Skeletal muscle satellite cell (primary cell): Measurements from ENCODE around the gene INHBC.

Experiments used
- H3K27me3 ChIP-seq: 2 replicates; pipeline ENCODE4 v1.7.0; 2013; ENCODE audit warnings: low read length; ENCODE audit not compliant: control insufficient read depth, insufficient read depth
- H3K36me3 ChIP-seq: 2 replicates; pipeline ENCODE4 v1.7.0; 2013; ENCODE audit warnings: mild to moderate bottlenecking, control low read depth, low read length; ENCODE audit not compliant: insufficient read depth
- H3K4me1 ChIP-seq: 2 replicates; pipeline ENCODE4 v1.7.0; 2013; ENCODE audit warnings: low read length; ENCODE audit not compliant: control insufficient read depth, insufficient read depth
- H3K4me2 ChIP-seq: 2 replicates; pipeline ENCODE4 v1.7.0; 2013; ENCODE audit warnings: mild to moderate bottlenecking, low read length
- H3K4me3 ChIP-seq: 2 replicates; pipeline ENCODE4 v1.7.0; 2013; ENCODE audit warnings: low read length
- H3K9ac ChIP-seq: 2 replicates; pipeline ENCODE4 v1.7.0; 2013; ENCODE audit warnings: mild to moderate bottlenecking, low read depth, low read length, moderate library complexity
- H3K9me3 ChIP-seq: replicated peaks from 2 replicates; pipeline ENCODE4 v1.7.0; 2013; ENCODE audit warnings: mild to moderate bottlenecking, control low read depth, low read length

Gene INHBC

DNA sequence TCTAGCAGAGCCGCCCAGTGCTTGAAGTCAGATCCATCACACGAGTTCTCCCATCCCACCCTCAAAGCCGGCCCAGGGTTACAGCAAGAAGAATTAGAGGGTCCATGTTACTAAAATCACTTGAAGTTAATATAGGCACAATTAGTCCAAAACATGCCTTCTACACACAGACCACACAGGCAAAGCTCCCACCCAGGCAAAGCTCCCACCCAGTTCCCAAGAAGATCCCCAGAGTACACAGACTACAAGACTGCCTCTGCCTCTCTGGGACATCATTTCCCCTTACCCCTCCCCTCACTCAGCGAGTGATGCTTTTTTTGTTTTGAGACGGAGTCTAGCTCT, 28.3 kb downstream of the INHBC start:
- H3K9me3 ChIP-seq = no peaks in the 10 kb centered on the region
- H3K4me2 ChIP-seq = peak overlapping the region; percentile 99
- no peak overlapping the region for H3K9ac ChIP-seq
- peaks cover 17% of the 10 kb centered on the region for H3K27me3 ChIP-seq
- no peak overlapping the region for H3K4me3 ChIP-seq
- peaks cover 22% of the 10 kb centered on the region for H3K4me1 ChIP-seq
- H3K36me3 ChIP-seq = no peaks in the 10 kb centered on the region

DNA sequence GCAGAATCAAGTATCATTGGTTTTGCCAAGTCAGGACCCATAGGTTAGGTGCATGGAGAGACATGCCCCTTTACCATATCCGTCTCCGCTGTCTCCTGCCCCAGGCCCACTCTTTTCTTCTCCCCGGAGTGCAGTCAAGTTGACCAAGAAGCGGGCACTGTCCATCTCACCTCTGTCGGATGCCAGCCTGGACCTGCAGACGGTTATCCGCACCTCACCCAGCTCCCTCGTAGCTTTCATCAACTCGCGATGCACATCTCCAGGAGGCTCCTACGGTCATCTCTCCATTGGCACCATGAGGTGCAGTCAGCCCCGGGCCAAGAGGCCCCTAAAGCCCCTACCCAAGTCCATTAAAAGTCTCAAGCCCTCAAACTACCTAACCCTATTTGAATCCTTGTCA, 30.0 kb downstream of the INHBC start:
- Histone ChIP-seq H3K4me3 (no peak overlapping the region), H3K9ac (no peak overlapping the region), H3K9me3 (no peaks in the 10 kb centered on the region), H3K27me3 (peaks cover 26% of the 10 kb centered on the region), H3K36me3 (no peaks in the 10 kb centered on the region), H3K4me2 (no peak overlapping the region), H3K4me1 (peaks cover 14% of the 10 kb centered on the region)

DNA sequence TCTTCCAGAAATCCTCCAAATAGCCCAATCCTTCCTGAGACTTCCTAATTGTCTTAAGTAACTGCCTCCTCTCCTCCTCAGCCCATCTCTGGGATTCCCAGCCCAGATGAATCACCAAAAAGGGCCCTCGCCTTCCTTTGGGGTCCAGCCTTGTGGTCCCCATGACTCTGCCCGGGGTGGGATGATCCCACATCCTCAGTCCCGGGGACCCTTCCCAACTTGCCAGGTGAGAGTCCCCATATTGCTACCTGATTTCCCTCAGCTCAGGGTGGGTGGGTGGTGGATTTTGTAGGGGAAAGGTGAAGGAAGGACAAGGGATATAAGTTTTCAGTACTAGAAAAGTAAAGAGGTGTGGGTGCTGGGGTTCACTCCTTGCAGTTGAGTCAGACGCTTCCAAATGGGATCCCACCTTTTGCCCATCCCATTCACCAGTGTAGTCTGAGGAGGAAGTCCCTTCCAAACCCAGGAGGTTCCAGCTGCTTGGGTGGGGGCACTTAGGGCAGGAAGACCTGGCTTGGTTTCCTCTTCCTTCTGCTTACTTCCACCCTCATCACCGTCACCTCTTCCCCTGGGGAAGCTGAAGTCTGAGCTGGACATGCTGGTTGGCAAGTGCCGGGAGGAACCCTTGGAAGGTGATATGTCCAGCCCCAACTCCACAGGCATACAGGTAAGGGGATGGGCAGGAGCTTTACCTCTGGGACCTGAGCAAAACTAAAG, 30.6 kb downstream of the INHBC start:
- Histone ChIP-seq H3K4me3 (no peak overlapping the region), H3K4me1 (peaks cover 14% of the 10 kb centered on the region), H3K4me2 (no peak overlapping the region), H3K27me3 (peaks cover 28% of the 10 kb centered on the region), H3K9me3 (no peaks in the 10 kb centered on the region), H3K9ac (no peak overlapping the region), H3K36me3 (no peaks in the 10 kb centered on the region)

DNA sequence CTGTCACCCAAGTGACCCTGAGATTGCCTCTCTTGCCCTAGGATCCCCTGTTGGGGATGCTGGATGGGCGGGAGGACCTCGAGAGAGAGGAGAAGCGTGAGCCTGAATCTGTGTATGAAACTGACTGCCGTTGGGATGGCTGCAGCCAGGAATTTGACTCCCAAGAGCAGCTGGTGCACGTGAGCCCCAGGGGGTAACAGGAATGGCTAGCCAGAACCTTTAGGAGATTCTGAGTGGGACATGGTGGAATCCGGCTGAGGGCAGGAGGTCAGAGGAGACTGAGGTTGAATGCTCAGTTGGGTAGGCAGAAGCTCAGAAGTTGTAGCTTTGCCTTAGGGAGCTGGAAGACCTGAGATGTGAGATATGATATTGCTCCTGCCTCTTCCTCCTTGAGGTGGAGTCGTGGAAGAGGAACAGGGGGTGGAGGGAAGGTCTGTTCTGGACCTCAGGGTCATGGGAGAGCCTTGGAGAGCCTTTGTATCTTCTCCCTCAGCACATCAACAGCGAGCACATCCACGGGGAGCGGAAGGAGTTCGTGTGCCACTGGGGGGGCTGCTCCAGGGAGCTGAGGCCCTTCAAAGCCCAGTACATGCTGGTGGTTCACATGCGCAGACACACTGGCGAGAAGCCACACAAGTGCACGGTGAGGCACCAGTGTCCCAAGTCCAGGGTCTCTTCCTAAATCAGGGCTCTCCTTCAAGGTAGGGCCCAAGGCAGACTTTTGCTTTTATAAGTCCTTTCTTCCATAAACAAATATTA, 31.3 kb downstream of the INHBC start:
- no peak overlapping the region for H3K4me2 ChIP-seq
- H3K4me3 ChIP-seq = no peak overlapping the region
- H3K27me3 ChIP-seq = peaks cover 28% of the 10 kb centered on the region
- H3K36me3 ChIP-seq = no peaks in the 10 kb centered on the region
- H3K9ac ChIP-seq = no peak overlapping the region
- no peaks in the 10 kb centered on the region for H3K9me3 ChIP-seq
- H3K4me1 ChIP-seq = peaks cover 7% of the 10 kb centered on the region

DNA sequence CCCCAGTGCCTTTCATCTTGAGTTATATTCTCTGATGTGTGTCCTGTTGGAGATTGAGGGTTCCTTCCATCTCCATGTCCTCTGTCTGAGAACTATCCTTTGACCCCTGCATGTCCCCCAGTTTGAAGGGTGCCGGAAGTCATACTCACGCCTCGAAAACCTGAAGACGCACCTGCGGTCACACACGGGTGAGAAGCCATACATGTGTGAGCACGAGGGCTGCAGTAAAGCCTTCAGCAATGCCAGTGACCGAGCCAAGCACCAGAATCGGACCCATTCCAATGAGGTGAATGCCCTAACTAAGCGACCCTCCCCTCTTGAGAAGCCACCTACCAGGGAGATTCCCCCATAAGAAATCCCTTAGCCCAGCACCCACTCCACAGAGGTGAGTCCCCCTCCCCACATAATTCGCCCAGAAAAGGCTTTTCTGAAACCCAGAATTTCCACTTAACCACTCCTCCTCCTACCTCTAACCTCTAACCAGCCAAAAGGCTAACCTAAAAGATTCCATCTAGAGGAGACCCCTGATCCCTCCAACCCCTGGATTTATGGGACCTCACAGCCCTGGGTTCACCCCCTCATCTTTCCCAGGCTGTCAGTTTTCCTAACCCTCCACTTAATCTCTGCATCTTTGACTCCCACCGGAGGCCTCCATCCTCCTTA, 32.8 kb downstream of the INHBC start:
- H3K36me3 ChIP-seq = no peaks in the 10 kb centered on the region
- peaks cover 2% of the 10 kb centered on the region for H3K4me1 ChIP-seq
- no peak overlapping the region for H3K9ac ChIP-seq
- H3K27me3 ChIP-seq = peaks cover 40% of the 10 kb centered on the region
- no peak overlapping the region for H3K4me3 ChIP-seq
- H3K9me3 ChIP-seq = no peaks in the 10 kb centered on the region
- H3K4me2 ChIP-seq = no peak overlapping the region

DNA sequence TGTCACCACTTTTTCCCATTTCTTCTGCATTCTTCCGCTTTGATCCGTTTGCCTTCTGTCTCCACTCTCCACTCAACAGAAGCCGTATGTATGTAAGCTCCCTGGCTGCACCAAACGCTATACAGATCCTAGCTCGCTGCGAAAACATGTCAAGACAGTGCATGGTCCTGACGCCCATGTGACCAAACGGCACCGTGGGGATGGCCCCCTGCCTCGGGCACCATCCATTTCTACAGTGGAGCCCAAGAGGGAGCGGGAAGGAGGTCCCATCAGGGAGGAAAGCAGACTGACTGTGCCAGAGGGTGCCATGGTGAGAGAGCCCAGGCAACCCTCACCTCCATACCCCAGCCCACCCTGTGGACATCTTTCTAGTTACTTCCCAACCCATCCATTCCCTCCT, 33.3 kb downstream of the INHBC start:
- peaks cover 46% of the 10 kb centered on the region for H3K27me3 ChIP-seq

DNA sequence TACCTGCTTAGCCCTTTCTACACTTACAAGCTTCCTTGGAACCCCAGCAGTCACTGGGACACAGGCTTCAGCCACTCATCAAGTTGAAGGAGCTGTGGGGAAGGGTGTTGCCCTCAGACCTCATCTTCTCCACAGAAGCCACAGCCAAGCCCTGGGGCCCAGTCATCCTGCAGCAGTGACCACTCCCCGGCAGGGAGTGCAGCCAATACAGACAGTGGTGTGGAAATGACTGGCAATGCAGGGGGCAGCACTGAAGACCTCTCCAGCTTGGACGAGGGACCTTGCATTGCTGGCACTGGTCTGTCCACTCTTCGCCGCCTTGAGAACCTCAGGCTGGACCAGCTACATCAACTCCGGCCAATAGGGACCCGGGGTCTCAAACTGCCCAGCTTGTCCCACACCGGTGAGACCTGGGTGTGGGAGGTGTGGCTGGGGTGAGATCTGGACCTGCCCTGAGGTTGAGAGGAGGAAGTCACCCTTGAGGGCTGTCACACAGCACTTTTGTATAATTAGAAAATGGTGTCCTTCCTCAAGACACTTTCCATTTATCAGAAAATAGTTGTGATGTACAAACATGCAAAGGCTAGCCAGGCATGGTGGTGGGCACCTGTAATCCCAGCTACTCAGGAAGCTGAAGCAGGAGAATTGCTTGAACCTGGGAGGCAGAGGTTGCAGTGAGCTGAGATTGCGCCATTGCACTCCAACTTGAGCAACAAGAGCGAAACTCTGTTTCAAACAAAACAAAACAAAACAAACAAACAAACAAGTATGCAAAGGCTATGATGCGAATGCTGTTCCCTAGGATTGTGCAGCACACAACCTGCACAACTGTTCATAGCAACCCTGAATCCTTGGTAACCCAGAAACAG, 34.9 kb downstream of the INHBC start:
- no peak overlapping the region for H3K9ac ChIP-seq
- peaks cover 60% of the 10 kb centered on the region for H3K27me3 ChIP-seq
- H3K36me3 ChIP-seq = no peaks in the 10 kb centered on the region
- H3K4me1 ChIP-seq = no peaks in the 10 kb centered on the region
- no peaks in the 10 kb centered on the region for H3K9me3 ChIP-seq
- H3K4me2 ChIP-seq = no peak overlapping the region
- no peak overlapping the region for H3K4me3 ChIP-seq

More for the DNA sequence above, 33.3 kb downstream of the INHBC start:
- Histone ChIP-seq H3K4me2 (no peak overlapping the region), H3K9me3 (no peaks in the 10 kb centered on the region), H3K9ac (no peak overlapping the region), H3K36me3 (no peaks in the 10 kb centered on the region), H3K4me1 (no peaks in the 10 kb centered on the region), H3K4me3 (no peak overlapping the region)

DNA sequence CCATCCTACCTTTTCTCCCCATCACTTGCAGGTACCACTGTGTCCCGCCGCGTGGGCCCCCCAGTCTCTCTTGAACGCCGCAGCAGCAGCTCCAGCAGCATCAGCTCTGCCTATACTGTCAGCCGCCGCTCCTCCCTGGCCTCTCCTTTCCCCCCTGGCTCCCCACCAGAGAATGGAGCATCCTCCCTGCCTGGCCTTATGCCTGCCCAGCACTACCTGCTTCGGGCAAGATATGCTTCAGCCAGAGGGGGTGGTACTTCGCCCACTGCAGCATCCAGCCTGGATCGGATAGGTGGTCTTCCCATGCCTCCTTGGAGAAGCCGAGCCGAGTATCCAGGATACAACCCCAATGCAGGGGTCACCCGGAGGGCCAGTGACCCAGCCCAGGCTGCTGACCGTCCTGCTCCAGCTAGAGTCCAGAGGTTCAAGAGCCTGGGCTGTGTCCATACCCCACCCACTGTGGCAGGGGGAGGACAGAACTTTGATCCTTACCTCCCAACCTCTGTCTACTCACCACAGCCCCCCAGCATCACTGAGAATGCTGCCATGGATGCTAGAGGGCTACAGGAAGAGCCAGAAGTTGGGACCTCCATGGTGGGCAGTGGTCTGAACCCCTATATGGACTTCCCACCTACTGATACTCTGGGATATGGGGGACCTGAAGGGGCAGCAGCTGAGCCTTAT, 35.8 kb downstream of the INHBC start:
- Histone ChIP-seq H3K36me3 (no peaks in the 10 kb centered on the region), H3K27me3 (peaks cover 62% of the 10 kb centered on the region)

DNA sequence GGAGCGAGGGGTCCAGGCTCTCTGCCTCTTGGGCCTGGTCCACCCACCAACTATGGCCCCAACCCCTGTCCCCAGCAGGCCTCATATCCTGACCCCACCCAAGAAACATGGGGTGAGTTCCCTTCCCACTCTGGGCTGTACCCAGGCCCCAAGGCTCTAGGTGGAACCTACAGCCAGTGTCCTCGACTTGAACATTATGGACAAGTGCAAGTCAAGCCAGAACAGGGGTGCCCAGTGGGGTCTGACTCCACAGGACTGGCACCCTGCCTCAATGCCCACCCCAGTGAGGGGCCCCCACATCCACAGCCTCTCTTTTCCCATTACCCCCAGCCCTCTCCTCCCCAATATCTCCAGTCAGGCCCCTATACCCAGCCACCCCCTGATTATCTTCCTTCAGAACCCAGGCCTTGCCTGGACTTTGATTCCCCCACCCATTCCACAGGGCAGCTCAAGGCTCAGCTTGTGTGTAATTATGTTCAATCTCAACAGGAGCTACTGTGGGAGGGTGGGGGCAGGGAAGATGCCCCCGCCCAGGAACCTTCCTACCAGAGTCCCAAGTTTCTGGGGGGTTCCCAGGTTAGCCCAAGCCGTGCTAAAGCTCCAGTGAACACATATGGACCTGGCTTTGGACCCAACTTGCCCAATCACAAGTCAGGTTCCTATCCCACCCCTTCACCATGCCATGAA, 36.5 kb downstream of the INHBC start:
- peaks cover 4% of the 10 kb centered on the region for H3K4me1 ChIP-seq
- peaks cover 65% of the 10 kb centered on the region for H3K27me3 ChIP-seq
- H3K9ac ChIP-seq = no peak overlapping the region
- no peak overlapping the region for H3K4me2 ChIP-seq
- H3K9me3 ChIP-seq = no peaks in the 10 kb centered on the region
- H3K4me3 ChIP-seq = no peak overlapping the region
- no peaks in the 10 kb centered on the region for H3K36me3 ChIP-seq

More for the DNA sequence above, 35.8 kb downstream of the INHBC start:
- no peak overlapping the region for H3K9ac ChIP-seq
- H3K4me1 ChIP-seq = no peaks in the 10 kb centered on the region
- H3K4me3 ChIP-seq = no peak overlapping the region
- H3K9me3 ChIP-seq = no peaks in the 10 kb centered on the region
- H3K4me2 ChIP-seq = no peak overlapping the region

DNA sequence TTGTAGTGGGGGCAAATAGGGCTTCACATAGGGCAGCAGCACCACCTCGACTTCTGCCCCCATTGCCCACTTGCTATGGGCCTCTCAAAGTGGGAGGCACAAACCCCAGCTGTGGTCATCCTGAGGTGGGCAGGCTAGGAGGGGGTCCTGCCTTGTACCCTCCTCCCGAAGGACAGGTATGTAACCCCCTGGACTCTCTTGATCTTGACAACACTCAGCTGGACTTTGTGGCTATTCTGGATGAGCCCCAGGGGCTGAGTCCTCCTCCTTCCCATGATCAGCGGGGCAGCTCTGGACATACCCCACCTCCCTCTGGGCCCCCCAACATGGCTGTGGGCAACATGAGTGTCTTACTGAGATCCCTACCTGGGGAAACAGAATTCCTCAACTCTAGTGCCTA, 37.1 kb downstream of the INHBC start:
- H3K4me1 ChIP-seq = peaks cover 5% of the 10 kb centered on the region
- peaks cover 70% of the 10 kb centered on the region for H3K27me3 ChIP-seq
- no peak overlapping the region for H3K9ac ChIP-seq
- H3K36me3 ChIP-seq = no peaks in the 10 kb centered on the region
- no peak overlapping the region for H3K4me2 ChIP-seq
- H3K9me3 ChIP-seq = no peaks in the 10 kb centered on the region
- no peak overlapping the region for H3K4me3 ChIP-seq
